Measurements from ENCODE around the gene MMP17.

The MMP17 gene

GRCh38 chr12:131827961-131828534 lies at the start of gene MMP17:
Gene MMP17 (plus strand): TSS chr12:131828393. CDS start chr12:131828495, 102 bp downstream.
- DNase-seq = no peak

GRCh38 chr12:131779027-131779426 lies 49.2 kb upstream of the MMP17 start:
- no peak for DNase-seq

- no peak for DNase-seq
Measured at GRCh38 chr12:131782061-131782460, 46.1 kb upstream of the MMP17 start.

GRCh38 chr12:131783915-131784541 lies 44.2 kb upstream of the MMP17 start:
- no peak for DNase-seq

- no peak for DNase-seq
Measured at GRCh38 chr12:131784909-131785762, 43.1 kb upstream of the MMP17 start.

GRCh38 chr12:131785763-131786330 lies 42.3 kb upstream of the MMP17 start:
- DNase-seq = no peak

- DNase-seq = no peak
Measured at GRCh38 chr12:131786331-131786730, 41.9 kb upstream of the MMP17 start.

GRCh38 chr12:131787143-131787660 lies 41.0 kb upstream of the MMP17 start:
- DNase-seq = no peak

- DNase-seq = no peak
Measured at GRCh38 chr12:131788070-131788469, 40.1 kb upstream of the MMP17 start.

- DNase-seq = no peak
Measured at GRCh38 chr12:131789638-131790037, 38.6 kb upstream of the MMP17 start.

- DNase-seq = no peak
Measured at GRCh38 chr12:131793243-131794022, 34.8 kb upstream of the MMP17 start.

- no peak for DNase-seq
Measured at GRCh38 chr12:131794061-131794460, 34.1 kb upstream of the MMP17 start.

GRCh38 chr12:131794573-131794972 lies 33.6 kb upstream of the MMP17 start:
- DNase-seq = no peak

- no peak for DNase-seq
Measured at GRCh38 chr12:131795064-131795463, 33.1 kb upstream of the MMP17 start.

- DNase-seq = no peak
Measured at GRCh38 chr12:131795690-131796410, 32.3 kb upstream of the MMP17 start.

- no peak for DNase-seq
Measured at GRCh38 chr12:131796411-131796736, 31.8 kb upstream of the MMP17 start.

- DNase-seq = no peak
Measured at GRCh38 chr12:131796754-131797587, 31.2 kb upstream of the MMP17 start.

GRCh38 chr12:131797588-131797934 lies 30.6 kb upstream of the MMP17 start:
- no peak for DNase-seq

- DNase-seq = no peak
Measured at GRCh38 chr12:131799195-131799594, 29.0 kb upstream of the MMP17 start.

GRCh38 chr12:131799828-131800593 lies 28.2 kb upstream of the MMP17 start:
- no peak for DNase-seq

Measured in NCI-H1694 (cell line).